ENCODE data around the gene CHRDL2.
"Not testable (repeated sequence)": the region's sequence is repeated elsewhere in the genome, so short reads cannot be mapped to it uniquely, and the experiment has no call there.

The CHRDL2 gene

GRCh38 chr11:74669211-74670160 lies 61.7 kb downstream of the CHRDL2 start:
- no peak for DNase-seq

GRCh38 chr11:74663315-74663714 lies 67.9 kb downstream of the CHRDL2 start:
- DNase-seq: no peak

GRCh38 chr11:74662487-74663103 lies 68.6 kb downstream of the CHRDL2 start:
- DNase-seq: no peak

- DNase-seq: not testable (repeated sequence)
Observed at GRCh38 chr11:74659124-74659523, 72.1 kb downstream of the CHRDL2 start.

GRCh38 chr11:74654976-74655375 lies 76.2 kb downstream of the CHRDL2 start:
- no peak for DNase-seq

GRCh38 chr11:74650498-74650897 lies 80.7 kb downstream of the CHRDL2 start:
- no peak for DNase-seq

- DNase-seq: no peak
Observed at GRCh38 chr11:74648894-74649293, 82.3 kb downstream of the CHRDL2 start.

- DNase-seq: no peak
Observed at GRCh38 chr11:74647831-74648230, 83.4 kb downstream of the CHRDL2 start.

GRCh38 chr11:74647404-74647803 lies 83.8 kb downstream of the CHRDL2 start:
- no peak for DNase-seq

- no peak for DNase-seq
Observed at GRCh38 chr11:74646954-74647353, 84.3 kb downstream of the CHRDL2 start.
